Body of pancreas (tissue), 4 donors: ENCODE data around the gene C8A. TPM values are rescaled to one million over a fixed set of nuclear protein-coding genes. Genes with fewer than 3 reads are reported as not detected.

Source experiments
- ATAC-seq: fragments of 150-250 bp; one replicate; pipeline ENCODE4 v1.9.1; 2016
- DNase-seq, 4 donors: peaks; one replicate each; pipeline ENCODE4 v3.0.0-alpha.2; 2019
- H3K27ac ChIP-seq, 4 donors: fragments of 200-600 bp; sonication (generic); 1 replicate in 3 of 4; 2 replicates in 1 of 4; pipeline versions ENCODE4 v1.5.1 to v1.6.1; 2016 to 2019; ENCODE audit warnings: mild to moderate bottlenecking in 1 of 4, mixed read lengths in 1 of 4, moderate library complexity in 1 of 4
- H3K27me3 ChIP-seq, 2 donors: fragments of 200-600 bp; sonication (generic); one replicate each; pipeline ENCODE4 v1.6.0; 2016; ENCODE audit warnings: mild to moderate bottlenecking in 1 of 2
- H3K36me3 ChIP-seq, 2 donors: fragments of 200-600 bp; sonication (generic); replicated peaks in 1 of 2; 2 replicates each; pipeline ENCODE4 v1.5.1; 2016; ENCODE audit warnings: low read depth in 2 of 2; ENCODE audit not compliant: insufficient read depth in 1 of 2
- H3K4me1 ChIP-seq: fragments of 200-600 bp; sonication (generic); one replicate; pipeline ENCODE4 v1.6.0; 2016
- H3K4me3 ChIP-seq, 2 donors: fragments of 200-600 bp; sonication (generic); 1 replicate in 1 of 2; 2 replicates in 1 of 2; pipeline ENCODE4 v1.5.1; 2016 to 2019
- H3K9me3 ChIP-seq, 3 donors: fragments of 200-600 bp; sonication (generic); 1 replicate in 2 of 3; 2 replicates in 1 of 3; pipeline ENCODE4 v1.5.1; 2016
- CTCF ChIP-seq, 7 experiments: fragments of 450-650 bp in 4 of 7; fragments of 200-600 bp in 3 of 7; sonication (generic) in 3 of 7; IDR thresholded peaks; one replicate each; pipeline ENCODE4 v1.5.1; 2016 to 2019; ENCODE audit warnings: antibody characterized with exemption in 7 of 7
- POLR2A ChIP-seq, 3 donors: fragments of 450-650 bp; IDR thresholded peaks; one replicate each; pipeline ENCODE4 v1.6.1; 2016; ENCODE audit warnings: antibody characterized with exemption in 3 of 3, mild to moderate bottlenecking in 2 of 3
- WGBS, 2 donors: methylation state at CpG; one replicate each; pipeline ENCODE4 v1.1.5; 2017; 5-methylcytosine and 5-hydroxymethylcytosine counted together
- intact Hi-C: fragments of 100-400 bp; cut with DNase I; formaldehyde crosslinking; loops from one replicate; pipeline ENCODE4 v1.15.1; 2023
- total RNA-seq, 2 donors: library from RNA; depleted of rRNA; stranded (reverse); fragments of >200 nt; gene quantifications; one replicate each; pipeline ENCODE4 v1.1.0, GENCODE V29; 2016

C8A gene
- total RNA-seq, 2 donors from 2014 or later: not detected

GRCh38 chr1:56938646-56939045 lies 84.0 kb downstream of the C8A start:
- H3K27me3 ChIP-seq: no peaks in the 10 kb centered on the region
- 97 to 98% methylated on average over 2 of the region's 2 CpGs for WGBS, 2 donors
- H3K27ac ChIP-seq: no peak overlapping the region
- TF ChIP-seq POLR2A (IDR thresholded peaks at IDR 0.05) (no peak), CTCF (IDR thresholded peaks at IDR 0.05) (no peak)
- intact Hi-C loops: no loop called here
- H3K4me3 ChIP-seq: no peak overlapping the region
- no peak for DNase-seq
- ATAC-seq: no peak
- no peaks in the 10 kb centered on the region for H3K36me3 ChIP-seq
- H3K4me1 ChIP-seq: no peaks in the 10 kb centered on the region
- no peaks in the 10 kb centered on the region for H3K9me3 ChIP-seq

GRCh38 chr1:56939209-56939608 lies 84.6 kb downstream of the C8A start:
- intact Hi-C loops: no loop called here
- no peaks in the 10 kb centered on the region for H3K27me3 ChIP-seq
- TF ChIP-seq POLR2A (IDR thresholded peaks at IDR 0.05) (no peak), CTCF (IDR thresholded peaks at IDR 0.05) (no peak)
- no peaks in the 10 kb centered on the region for H3K36me3 ChIP-seq
- H3K27ac ChIP-seq: no peak overlapping the region
- 78 to 92% methylated on average over 2 of the region's 2 CpGs for WGBS, 2 donors
- no peaks in the 10 kb centered on the region for H3K4me1 ChIP-seq
- H3K4me3 ChIP-seq: no peak overlapping the region
- DNase-seq (no peak), ATAC-seq (no peak)
- no peaks in the 10 kb centered on the region for H3K9me3 ChIP-seq

GRCh38 chr1:56940039-56940438 lies 85.4 kb downstream of the C8A start:
- Histone ChIP-seq H3K36me3 (no peaks in the 10 kb centered on the region), H3K27ac (no peak overlapping the region), H3K9me3 (no peaks in the 10 kb centered on the region), H3K4me1 (no peaks in the 10 kb centered on the region), H3K4me3 (no peak overlapping the region), H3K27me3 (no peaks in the 10 kb centered on the region)
- no peak for TF ChIP-seq POLR2A (IDR thresholded peaks at IDR 0.05)
- TF ChIP-seq CTCF (IDR thresholded peaks at IDR 0.05): no peak
- ATAC-seq: no peak
- intact Hi-C loops: no loop called here
- 3 to 54% methylated on average over 1 of the region's 1 CpG for WGBS, 2 donors
- no peak for DNase-seq

- H3K27ac ChIP-seq: no peak overlapping the region
- WGBS, 2 donors: 47 to 92% methylated on average over 1 of the region's 1 CpG
- H3K9me3 ChIP-seq: no peaks in the 10 kb centered on the region
- H3K27me3 ChIP-seq: no peaks in the 10 kb centered on the region
- intact Hi-C loops: no loop called here
- TF ChIP-seq CTCF (IDR thresholded peaks at IDR 0.05): no peak
- no peak for TF ChIP-seq POLR2A (IDR thresholded peaks at IDR 0.05)
- H3K36me3 ChIP-seq: no peaks in the 10 kb centered on the region
- no peaks in the 10 kb centered on the region for H3K4me1 ChIP-seq
- no peak overlapping the region for H3K4me3 ChIP-seq
- ATAC-seq (no peak), DNase-seq (no peak)
These were observed 93.9 kb downstream of the C8A start for GRCh38 chr1:56948403-56949023.

- H3K27ac ChIP-seq: no peak overlapping the region
- intact Hi-C loops: no loop called here
- no peaks in the 10 kb centered on the region for H3K36me3 ChIP-seq
- TF ChIP-seq CTCF (IDR thresholded peaks at IDR 0.05): no peak
- H3K9me3 ChIP-seq: no peaks in the 10 kb centered on the region
- 67 to 73% methylated on average over 8 of the region's 8 CpGs for WGBS, 2 donors
- ATAC-seq (no peak), DNase-seq (no peak)
- H3K27me3 ChIP-seq: no peaks in the 10 kb centered on the region
- no peak overlapping the region for H3K4me3 ChIP-seq
- H3K4me1 ChIP-seq: no peaks in the 10 kb centered on the region
These were observed 97.9 kb downstream of the C8A start for GRCh38 chr1:56952501-56952900.
